ENCODE measurements around the gene CACNA2D2.

CACNA2D2 gene

DNA sequence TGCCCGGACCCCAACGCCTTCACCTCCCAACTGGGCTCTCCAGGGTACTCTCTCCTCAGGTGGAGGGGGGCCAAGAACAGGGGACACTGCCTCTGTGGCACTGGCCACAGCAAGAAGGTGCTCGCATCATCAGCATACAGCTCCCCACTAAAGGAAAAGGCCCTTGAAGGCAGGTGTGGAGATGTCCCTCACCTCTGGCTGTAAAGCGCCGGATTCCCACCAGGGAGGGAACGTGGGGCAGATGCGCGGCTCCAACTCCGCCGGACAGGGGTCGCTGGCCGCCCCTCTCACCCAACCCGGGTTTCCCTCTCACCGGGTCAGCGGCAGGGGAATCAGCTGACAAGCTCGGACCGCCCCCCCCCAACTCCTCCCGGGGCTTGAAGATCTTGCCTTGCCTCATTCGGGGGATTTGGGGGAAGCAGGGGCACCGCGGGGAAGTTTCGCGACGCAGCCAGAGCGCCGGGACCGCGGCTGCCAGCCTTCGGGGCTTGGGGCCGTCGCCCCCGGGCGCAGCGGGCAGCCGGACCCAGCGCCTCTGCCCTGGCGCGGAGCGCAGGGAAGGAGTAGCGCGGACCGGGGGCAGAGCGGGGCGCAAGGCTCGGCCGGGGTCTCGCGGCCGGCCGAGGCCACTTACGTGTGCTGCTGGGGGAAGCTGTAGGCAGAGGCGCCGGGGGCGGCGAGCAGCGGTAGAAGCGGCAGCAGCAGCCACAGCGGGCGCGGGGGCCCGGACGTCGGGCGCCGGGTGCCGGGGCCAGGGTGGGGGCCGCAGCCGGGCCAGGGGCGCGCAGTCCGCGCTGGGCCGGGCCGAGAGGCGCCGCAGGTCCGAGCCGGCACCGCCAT lies 630 bp downstream of the CACNA2D2 start:
- DNase-seq (ENCODE audit: low read depth in 2 of 3, low spot score in 2 of 3): no peak

DNA sequence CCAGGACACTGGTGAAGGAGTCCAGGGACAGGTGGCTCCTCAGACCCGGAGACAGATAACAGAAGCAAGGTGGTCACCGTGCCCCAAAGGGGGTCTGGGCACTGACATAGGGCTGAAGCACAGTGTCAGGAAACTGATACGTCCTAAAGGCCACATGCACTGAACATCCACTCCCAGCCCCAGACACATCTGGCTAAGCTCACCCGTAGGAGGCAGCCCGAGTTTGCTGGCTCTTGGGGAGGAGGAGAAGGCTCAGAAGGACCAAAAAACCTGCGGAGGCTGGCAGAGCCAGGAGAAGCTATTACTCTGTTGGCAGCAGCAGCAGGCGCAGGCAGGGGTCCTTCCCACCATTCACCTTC lies 1.2 kb downstream of the CACNA2D2 start:
- no peak for DNase-seq (ENCODE audit: low read depth in 2 of 3, low spot score in 2 of 3)

DNA sequence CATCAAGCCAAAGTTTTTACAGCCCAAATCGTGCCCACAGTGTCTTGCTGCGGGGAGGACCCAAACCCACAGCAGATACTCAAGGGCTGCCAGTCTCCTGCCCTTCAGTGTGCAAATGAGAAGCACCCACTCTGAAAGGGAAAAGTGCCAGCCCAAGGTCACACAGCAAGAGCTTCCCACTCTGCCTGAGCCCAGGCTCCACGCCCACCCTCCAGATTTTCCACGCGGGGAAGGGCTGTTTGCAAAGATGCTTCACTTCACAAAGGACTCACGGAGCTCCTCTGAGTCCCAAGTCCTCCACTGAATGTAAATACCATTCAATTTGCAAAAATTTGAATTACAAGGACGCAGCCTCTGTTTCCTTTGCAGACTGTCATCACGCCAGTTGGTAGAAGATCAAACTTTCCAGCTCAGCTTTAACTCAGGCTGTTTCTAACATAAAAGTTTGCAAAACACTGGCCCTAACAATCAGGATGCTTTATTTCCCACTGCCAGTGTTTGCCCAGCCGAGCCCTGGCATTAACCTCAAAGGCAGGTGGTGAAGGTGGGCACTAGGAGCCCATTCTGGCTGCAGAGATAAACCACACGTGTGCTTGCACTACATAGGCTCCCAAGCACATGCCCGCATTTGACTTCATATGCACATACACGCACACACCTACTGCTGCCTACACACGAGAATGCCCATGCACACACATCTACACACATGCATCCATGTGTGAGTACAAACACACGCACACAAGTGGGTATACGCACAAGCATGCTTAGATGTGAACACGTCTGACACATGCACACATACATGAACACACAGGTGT lies 7.6 kb downstream of the CACNA2D2 start:
- no peak for DNase-seq (ENCODE audit: low read depth in 2 of 3, low spot score in 2 of 3)

- no peak for DNase-seq (ENCODE audit: low read depth in 2 of 3, low spot score in 2 of 3)
Observed at GRCh38 chr3:50494126-50494525, 9.3 kb downstream of the CACNA2D2 start.

GRCh38 chr3:50493623-50494022 lies 9.8 kb downstream of the CACNA2D2 start:
- no peak for DNase-seq (ENCODE audit: low read depth in 2 of 3, low spot score in 2 of 3)

DNA sequence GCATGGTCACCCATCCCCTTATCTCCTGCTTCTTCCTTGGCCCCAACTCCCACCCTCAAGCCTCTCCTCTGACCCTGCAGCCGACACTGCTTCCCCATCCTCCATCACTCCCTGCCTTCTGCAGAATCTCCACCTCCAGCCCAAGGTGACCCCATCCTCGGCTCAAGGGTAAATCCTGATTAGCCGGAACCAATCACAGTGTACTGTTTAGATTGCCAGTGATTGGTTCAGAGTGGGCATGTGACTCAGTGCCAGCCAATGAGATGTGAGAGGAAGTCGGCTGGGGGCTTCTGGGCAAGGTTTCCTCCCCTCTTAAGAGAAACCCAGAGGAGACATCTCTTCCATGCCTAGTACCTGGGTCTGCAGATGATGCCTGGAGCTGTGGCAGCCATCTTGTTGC lies 10.3 kb downstream of the CACNA2D2 start:
- no peak for DNase-seq (ENCODE audit: low read depth in 2 of 3, low spot score in 2 of 3)

- no peak for DNase-seq (ENCODE audit: low read depth in 2 of 3, low spot score in 2 of 3)
Observed at GRCh38 chr3:50491023-50491422, 12.4 kb downstream of the CACNA2D2 start.

DNA sequence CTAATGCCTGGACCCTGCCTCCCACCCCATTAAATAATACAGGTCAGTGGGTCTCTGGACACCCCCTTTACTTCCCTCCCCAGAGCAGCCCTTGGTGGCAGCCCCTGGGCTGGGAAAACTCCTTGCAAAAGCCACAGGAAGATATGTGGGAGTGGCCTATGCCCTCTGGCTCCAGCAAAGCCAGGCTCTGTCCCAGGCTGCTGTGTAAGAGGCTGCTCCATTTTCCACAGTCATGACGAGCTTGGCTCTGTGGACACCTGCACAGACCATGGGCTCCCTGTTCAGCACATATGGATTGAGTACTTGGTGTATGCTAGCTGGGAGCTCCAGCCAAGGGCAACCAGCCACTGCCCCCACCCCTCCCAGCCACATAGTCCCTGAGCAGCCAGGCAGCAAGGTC lies 13.0 kb downstream of the CACNA2D2 start:
- no peak for DNase-seq (ENCODE audit: low read depth in 2 of 3, low spot score in 2 of 3)

- no peak for DNase-seq (ENCODE audit: low read depth in 2 of 3, low spot score in 2 of 3)
Observed at GRCh38 chr3:50487181-50487580, 16.3 kb downstream of the CACNA2D2 start.

DNA sequence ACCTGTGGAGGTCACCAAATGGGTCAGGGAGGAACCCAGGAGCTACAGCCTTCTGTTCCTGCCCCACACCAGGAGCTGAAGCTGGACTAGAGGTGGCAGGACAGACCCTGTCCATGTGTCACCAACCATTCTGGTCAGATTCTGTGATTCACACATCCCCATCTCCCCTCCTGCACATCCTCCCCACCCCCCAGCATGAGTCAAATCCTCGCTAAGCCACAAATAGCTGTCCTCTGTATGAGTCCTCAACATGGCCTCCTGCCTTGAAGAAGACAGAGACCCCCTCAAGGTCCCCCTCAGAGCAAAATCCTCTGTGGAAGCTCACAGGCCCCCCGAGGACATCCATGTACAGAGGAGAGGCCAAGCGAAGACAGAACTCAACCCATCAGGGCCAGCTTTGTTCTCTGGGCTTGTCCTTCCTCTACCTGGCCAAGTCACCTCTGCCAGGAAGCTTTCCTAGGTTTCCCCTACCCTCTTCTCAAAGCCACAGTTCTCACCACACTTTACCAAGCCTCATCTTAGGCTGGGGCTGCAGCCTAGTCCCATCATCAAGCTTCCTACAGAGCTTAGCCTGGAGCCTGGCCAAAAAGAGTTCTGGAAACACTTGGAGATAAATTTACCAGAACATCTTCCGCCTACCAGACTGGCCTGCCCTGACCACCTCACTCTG lies 17.1 kb downstream of the CACNA2D2 start:
- DNase-seq (ENCODE audit: low read depth in 2 of 3, low spot score in 2 of 3): no peak

GRCh38 chr3:50484722-50485121 lies 18.7 kb downstream of the CACNA2D2 start:
- DNase-seq (ENCODE audit: low read depth in 2 of 3, low spot score in 2 of 3): no peak

DNA sequence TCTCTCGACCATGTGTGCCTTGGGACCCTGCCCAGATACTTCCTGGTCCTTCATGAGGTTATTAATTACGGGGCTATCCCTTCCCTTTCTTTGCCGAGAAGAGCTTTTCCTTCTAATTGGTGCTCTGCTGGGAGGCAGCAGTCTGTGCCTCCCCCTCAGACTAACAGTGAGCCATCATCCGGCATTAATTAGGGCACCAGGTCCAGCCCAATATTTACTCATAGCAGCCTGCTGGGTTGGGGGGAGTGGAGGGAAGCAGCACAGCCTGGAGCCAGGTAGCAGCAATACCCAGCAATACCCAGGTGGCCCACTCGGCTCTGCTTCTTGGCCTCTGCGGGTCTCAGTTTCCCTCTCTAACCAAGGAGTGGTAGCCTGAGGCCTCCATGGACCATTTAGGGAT lies 20.1 kb downstream of the CACNA2D2 start:
- DNase-seq (ENCODE audit: low read depth in 2 of 3, low spot score in 2 of 3): no peak

DNA sequence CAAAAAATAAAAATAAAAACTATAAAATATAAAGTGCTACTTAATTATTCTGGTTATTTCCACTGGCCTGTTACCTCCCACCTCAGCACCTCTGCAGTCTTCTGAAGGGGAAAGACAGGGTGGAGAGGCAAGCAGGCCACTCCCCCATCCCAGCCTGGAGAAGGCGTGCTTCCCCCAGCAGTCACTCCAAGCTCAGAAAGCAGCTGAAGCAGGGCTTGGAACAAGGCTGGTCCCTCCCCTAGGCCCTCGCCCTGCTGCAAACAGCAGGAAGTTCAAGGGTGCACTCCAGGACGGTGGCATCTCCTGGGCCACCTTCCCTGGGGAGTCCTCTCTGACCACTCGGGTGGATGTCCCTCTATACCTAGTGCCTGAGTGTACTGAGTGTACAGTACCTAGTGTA lies 21.4 kb downstream of the CACNA2D2 start:
- no peak for DNase-seq (ENCODE audit: low read depth in 2 of 3, low spot score in 2 of 3)

DNA sequence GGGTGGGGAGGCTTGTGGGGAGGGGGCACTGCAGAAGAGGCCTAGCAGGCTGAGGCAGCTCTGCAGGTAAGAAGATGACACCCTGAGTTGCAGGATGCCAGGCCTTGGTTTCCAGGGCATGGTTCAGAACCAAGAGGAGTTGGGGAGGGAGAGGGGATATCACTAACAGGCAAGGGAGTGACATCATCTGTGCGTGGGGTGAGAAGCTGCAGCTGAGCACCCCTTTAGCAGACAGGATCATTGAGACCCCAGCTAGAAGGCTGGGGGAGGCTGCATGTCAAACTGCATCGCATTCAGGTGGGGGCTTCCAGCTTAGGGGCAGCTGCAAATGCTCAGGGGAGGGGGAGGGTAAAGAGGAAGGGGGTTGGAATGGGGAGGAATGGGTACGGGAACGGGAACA lies 23.0 kb downstream of the CACNA2D2 start:
- no peak for DNase-seq (ENCODE audit: low read depth in 2 of 3, low spot score in 2 of 3)

DNA sequence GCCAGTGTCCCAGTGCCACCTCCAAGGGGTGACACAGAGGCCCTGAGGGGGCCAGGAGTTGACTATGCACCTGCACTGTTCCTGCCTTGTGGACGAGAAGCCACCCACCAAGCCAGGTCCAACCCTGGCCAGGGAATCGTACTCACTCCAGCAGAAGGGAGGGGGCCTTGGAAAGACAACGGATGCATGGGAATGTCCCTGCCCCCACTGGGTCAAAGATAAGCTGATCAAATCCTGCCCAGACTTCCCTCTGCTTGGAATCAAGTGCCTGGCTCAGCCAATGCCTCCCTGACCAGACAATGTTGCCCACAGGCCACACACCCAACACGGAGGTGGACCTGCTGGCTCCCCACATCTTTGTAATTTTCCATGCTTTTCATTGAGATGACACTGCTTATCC lies 23.9 kb downstream of the CACNA2D2 start:
- no peak for DNase-seq (ENCODE audit: low read depth in 2 of 3, low spot score in 2 of 3)

DNA sequence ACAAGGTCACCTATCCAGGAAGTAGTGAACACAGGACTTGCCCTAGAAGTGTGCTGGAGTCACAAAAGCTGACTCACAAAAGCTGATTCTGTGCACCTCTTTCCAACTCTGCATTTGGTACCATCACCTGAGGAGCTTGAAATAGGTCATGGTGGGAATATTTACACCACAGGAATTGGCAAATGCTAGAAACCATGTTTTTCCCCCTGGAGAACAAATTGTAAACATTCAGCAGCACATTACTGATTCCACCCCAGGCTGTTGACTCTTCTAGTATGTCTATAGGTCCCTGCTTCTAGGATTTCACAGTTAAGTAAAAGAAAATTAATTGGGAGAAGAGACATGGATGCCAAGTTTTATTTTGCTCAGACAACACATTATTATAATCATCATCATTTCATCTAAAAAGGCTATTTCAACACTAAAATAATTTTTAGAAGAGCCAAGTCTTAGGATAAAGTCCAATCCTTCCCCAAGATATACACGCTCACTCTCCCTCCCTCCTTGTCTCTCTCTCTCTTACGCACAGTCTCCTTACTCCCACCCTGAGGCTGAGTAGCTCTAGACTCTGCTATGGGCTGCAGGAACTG lies 24.7 kb downstream of the CACNA2D2 start:
- DNase-seq (ENCODE audit: low read depth in 2 of 3, low spot score in 2 of 3): no peak

GRCh38 chr3:50478051-50478450 lies 25.4 kb downstream of the CACNA2D2 start:
- no peak for DNase-seq (ENCODE audit: low read depth in 2 of 3, low spot score in 2 of 3)

DNA sequence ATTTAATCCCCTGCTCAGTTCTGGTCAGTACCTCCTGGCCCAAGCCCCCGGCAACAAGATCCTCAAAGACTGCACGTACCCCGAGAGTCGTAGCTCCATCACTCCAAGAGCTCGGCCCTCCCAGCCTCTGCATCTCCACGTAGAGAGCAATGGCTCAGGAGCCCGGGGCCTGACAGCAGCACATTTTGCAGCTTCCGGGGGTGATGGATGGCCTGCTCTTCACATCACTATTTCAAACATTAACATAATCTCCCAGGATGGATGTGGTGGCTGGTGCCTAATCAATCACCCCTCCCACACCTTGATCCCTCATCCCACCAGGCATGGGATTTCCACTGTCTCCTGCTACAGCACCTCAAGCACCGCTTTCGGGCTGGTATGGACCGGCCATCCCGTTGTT lies 28.1 kb downstream of the CACNA2D2 start:
- no peak for DNase-seq (ENCODE audit: low read depth in 2 of 3, low spot score in 2 of 3)

GRCh38 chr3:50474717-50475116 lies 28.7 kb downstream of the CACNA2D2 start:
- no peak for DNase-seq (ENCODE audit: low read depth in 2 of 3, low spot score in 2 of 3)

GRCh38 chr3:50473768-50474167 lies 29.7 kb downstream of the CACNA2D2 start:
- no peak for DNase-seq (ENCODE audit: low read depth in 2 of 3, low spot score in 2 of 3)

GRCh38 chr3:50472958-50473357 lies 30.5 kb downstream of the CACNA2D2 start:
- no peak for DNase-seq (ENCODE audit: low read depth in 2 of 3, low spot score in 2 of 3)

DNA sequence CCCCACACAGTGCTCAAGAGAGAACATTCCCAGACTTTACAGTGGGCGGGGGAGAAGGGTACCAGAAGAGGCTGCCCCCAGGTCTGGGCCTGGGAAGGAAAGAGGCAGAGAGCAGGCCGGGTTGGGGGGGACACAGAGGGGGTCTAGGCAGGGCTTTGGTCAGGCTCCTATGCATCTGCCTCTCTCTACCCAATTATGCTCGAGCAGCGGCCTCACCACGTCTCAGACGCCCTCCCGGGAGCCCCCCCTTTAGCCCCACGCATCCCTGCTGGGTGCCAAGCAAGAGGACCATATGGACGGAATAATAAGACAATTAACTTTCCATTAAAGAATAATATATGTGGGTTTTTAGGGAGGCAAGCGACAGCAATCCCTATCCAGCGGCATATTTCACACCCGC lies 32.8 kb downstream of the CACNA2D2 start:
- no peak for DNase-seq (ENCODE audit: low read depth in 2 of 3, low spot score in 2 of 3)

All from activated CD8-positive, alpha-beta memory T cell treated with anti-CD3 and anti-CD28 coated beads for 48 hours (primary cell).